ENCODE results near the gene OPN4.

DNA sequence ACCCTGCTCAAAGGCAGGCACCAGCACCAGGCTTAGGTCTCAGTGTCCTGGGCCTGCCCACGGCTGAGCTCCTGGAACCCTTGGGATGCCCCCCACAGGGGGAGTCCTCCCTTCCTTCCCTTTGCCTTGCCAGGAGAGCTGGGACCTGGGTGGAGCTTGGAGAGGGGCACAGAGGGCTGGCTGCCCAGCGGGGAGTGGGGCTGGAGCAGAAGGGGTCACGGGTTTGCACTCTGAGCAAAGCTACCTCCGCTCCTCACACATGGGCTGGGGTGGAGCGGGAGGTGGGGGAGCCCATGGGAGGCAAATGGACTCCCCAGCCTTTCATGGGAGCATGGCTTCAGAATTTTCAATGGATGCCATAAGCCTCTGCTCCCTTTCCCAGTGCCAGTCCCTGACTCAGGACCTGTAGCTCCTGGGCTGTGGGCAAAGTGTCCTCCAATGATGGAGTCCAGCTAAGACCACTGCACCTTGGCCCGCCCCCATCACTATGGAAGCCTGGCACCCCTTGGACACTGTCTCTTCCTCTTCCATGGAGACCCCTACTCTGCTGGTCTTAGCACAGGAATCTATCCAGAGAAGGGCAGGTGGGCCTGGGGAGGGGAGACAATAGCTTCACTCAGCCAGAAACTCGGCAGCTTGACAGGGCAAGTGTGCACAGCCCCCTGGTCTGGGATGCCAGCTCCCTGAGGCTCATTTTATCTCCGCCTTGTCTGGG lies 53.9 kb downstream of the OPN4 start:
- TF ChIP-seq, protein P1, sequence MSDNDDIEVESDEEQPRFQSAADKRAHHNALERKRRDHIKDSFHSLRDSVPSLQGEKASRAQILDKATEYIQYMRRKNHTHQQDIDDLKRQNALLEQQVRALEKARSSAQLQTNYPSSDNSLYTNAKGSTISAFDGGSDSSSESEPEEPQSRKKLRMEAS (IDR thresholded peaks at IDR 0.05; ENCODE audit: low read depth, low read length), result no peak
- TF ChIP-seq, protein P2, sequence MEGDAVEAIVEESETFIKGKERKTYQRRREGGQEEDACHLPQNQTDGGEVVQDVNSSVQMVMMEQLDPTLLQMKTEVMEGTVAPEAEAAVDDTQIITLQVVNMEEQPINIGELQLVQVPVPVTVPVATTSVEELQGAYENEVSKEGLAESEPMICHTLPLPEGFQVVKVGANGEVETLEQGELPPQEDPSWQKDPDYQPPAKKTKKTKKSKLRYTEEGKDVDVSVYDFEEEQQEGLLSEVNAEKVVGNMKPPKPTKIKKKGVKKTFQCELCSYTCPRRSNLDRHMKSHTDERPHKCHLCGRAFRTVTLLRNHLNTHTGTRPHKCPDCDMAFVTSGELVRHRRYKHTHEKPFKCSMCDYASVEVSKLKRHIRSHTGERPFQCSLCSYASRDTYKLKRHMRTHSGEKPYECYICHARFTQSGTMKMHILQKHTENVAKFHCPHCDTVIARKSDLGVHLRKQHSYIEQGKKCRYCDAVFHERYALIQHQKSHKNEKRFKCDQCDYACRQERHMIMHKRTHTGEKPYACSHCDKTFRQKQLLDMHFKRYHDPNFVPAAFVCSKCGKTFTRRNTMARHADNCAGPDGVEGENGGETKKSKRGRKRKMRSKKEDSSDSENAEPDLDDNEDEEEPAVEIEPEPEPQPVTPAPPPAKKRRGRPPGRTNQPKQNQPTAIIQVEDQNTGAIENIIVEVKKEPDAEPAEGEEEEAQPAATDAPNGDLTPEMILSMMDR (IDR thresholded peaks at IDR 0.05; ENCODE audit: low read depth, low read length), result no peak
- TF ChIP-seq POLR2A (IDR thresholded peaks at IDR 0.05; ENCODE audit: extremely low read depth, insufficient read length) (no peak), MYC (IDR thresholded peaks at IDR 0.05; ENCODE audit: low read depth, low read length) (no peak)
